ENCODE results near the gene BLOC1S2. TPM values are rescaled to one million over a fixed set of nuclear protein-coding genes. Genes with fewer than 3 reads are reported as not detected.
A peak's percentile ranks its signal among the peaks of the same experiment; 100 is the strongest.
"Not testable (repeated sequence)": the region's sequence is repeated elsewhere in the genome, so short reads cannot be mapped to it uniquely, and the experiment has no call there.

BLOC1S2 gene
- total RNA-seq, 2 experiments from 2014 or later: 68.5 to 69.1 TPM

DNA sequence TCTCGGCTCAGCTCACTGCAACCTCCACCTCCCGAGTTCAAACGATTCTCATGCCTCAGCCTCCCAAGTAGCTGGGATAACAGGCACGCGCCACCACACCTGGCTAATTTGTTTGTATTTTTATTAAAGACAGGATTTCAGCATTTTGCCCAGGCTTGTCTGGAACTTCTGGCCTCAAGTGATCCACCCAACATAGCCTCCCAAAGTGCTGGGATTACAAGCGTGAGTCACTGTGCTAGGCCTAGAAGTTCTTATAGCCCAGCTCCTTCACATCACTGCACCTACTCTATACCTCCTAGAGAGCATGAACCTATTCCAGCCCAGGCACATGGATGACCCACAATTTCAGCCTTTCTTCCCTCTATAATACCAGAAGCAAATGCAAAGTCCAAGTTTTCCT lies 1.3 kb upstream of the BLOC1S2 start:
- no peak for DNase-seq
- intact Hi-C loops (cut with micrococcal nuclease): loop anchor here (2.0 kb wide), 4 partner anchors 59 to 625 kb away; partner anchors contain the start of genes CHUK, DNMBP and SLF2
- H3K9me3 Mint-ChIP-seq: no peaks in the 10 kb centered on the region
- CTCF ChIA-PET: interaction anchor here (1.4 kb wide), 1 partner anchor 16 kb away, joined by 4 read pairs; no protein-coding TSS in a partner anchor
- H3K4me1 Mint-ChIP-seq (ENCODE audit: low read depth): peaks cover 25% of the 10 kb centered on the region
- H3K36me3 Mint-ChIP-seq (ENCODE audit: low read depth): peaks cover 15% of the 10 kb centered on the region
- no peaks in the 10 kb centered on the region for H3K27me3 Mint-ChIP-seq (ENCODE audit: low read depth)
- H3K27ac Mint-ChIP-seq: no peak overlapping the region
- H3K4me3 Mint-ChIP-seq: no peak overlapping the region

DNA sequence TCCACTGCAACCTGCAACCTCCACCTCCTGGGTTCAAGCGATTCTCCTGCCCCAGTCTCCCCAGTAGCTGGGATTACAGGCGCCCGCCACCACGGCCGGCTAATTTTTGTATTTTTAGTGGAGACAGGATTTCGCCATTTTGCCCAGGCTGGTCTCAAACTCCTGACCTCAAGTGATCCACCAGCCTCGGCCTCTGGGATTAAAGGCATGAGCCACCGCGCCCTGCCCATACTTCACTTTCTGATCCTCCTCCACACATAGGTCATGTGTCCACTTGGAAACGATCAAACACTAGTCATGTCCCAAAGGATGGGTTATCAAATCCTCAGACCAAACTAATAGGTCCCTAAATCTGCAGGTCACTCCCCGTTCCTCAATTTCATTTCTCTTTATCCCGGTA lies 1.2 kb downstream of the BLOC1S2 start:
- H3K4me1 Mint-ChIP-seq (ENCODE audit: low read depth): peaks cover 28% of the 10 kb centered on the region
- DNase-seq; intact Hi-C loops (cut with micrococcal nuclease); H3K9me3 Mint-ChIP-seq; H3K27me3 Mint-ChIP-seq (ENCODE audit: low read depth): not testable (repeated sequence)
- H3K27ac Mint-ChIP-seq: peak overlapping the region; percentile 98
- H3K36me3 Mint-ChIP-seq (ENCODE audit: low read depth): peaks cover 15% of the 10 kb centered on the region
- CTCF ChIA-PET: interaction anchor here (0.6 kb wide), 1 partner anchor 125 kb away, joined by 3 read pairs; no protein-coding TSS in a partner anchor
- peak overlapping the region; percentile 99 for H3K4me3 Mint-ChIP-seq

DNA sequence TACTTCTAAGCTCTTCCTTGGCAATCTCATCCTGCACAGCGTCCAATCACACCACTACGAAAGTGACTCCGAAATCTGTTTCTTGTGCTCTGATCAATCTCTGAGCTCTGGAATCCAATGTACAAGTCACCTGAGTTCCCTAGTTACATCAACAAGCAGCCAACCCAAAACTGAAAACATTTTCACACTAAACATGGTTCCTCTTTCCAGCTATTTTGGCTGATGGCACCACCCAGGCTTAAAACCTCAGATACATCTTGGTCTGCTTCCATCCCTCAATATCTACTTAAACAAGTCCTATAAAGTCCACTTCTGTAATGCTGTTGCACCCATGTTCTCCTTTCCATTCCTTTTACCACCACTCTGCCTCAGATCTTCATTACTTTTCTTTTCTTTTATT lies 3.6 kb downstream of the BLOC1S2 start:
- no peaks in the 10 kb centered on the region for H3K9me3 Mint-ChIP-seq
- no peak overlapping the region for H3K4me3 Mint-ChIP-seq
- peaks cover 25% of the 10 kb centered on the region for H3K36me3 Mint-ChIP-seq (ENCODE audit: low read depth)
- no peak for DNase-seq
- intact Hi-C loops (cut with micrococcal nuclease): no loop called here
- peaks cover 28% of the 10 kb centered on the region for H3K4me1 Mint-ChIP-seq (ENCODE audit: low read depth)
- CTCF ChIA-PET: interaction anchor here (0.9 kb wide), 1 partner anchor 23 kb away, joined by 4 read pairs; no protein-coding TSS in a partner anchor
- H3K27me3 Mint-ChIP-seq (ENCODE audit: low read depth): no peaks in the 10 kb centered on the region
- H3K27ac Mint-ChIP-seq: no peak overlapping the region

DNA sequence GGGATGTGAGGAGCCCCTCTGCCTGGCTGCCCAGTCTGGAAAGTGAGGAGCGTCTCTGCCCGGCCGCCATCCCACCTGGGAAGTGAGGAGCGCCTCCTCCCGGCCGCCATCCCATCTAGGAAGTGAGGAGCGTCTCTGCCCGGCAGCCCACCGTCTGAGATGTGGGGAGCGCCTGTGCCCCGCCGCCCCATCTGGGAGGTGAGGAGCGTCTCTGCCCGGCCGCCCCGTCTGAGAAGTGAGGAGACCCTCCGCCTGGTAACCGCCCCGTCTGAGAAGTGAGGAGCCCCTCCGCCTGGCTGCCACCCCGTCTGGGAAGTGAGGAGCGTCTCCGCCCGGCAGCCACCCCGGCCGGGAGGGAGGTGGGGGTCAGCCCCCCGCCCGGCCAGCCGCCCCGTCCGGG lies 9.5 kb downstream of the BLOC1S2 start:
- intact Hi-C loops (cut with micrococcal nuclease); DNase-seq; H3K4me1 Mint-ChIP-seq (ENCODE audit: low read depth); CTCF ChIA-PET; H3K4me3 Mint-ChIP-seq; H3K27me3 Mint-ChIP-seq (ENCODE audit: low read depth); H3K9me3 Mint-ChIP-seq; H3K27ac Mint-ChIP-seq: not testable (repeated sequence)
- peaks cover 23% of the 10 kb centered on the region for H3K36me3 Mint-ChIP-seq (ENCODE audit: low read depth)

DNA sequence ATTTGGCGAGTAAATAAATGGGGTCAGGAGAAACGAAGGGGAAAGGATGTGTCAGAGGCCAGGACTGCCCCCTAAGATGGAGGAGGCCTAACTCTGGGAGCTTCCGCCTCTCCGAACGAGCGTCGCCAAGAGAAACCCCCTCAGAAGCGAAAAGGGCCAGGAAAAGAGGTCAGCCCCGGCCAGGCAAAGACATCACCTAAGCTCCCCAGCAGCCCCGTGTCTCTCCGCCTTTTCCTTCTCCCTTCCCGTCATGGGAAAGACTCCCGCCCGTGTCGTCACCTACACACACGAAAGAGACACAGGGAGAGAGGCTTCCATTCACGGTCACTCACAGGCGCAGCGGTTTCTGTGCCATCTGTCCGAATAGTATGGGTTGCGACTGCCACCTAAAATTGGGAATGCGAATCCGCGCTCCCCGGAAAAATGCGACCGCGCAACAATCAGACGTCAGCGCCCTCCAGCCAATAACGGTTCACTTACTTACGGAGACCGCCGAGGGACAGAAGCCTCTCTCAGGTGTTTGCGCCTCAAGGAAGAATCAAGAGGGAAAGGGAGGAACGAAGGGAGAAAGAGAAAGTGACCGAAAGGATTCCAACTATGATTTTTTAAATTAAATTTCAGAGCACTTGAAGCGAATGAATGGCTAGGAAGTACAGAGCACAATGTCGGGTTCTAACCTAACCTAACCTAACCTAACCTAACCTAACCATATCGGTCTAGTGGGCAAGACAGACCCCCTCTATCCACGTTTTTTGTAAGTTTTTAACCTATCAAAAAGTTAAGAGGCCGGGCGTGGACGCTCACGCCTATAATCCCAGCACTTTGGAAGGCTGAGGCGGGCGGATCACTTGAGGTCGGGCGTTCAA lies 19.0 kb downstream of the BLOC1S2 start, which contains the start of gene CWF19L1:
Gene CWF19L1 (minus strand): TSS at position 400 of the 866 bp plus-strand sequence. CDS start 45 bp downstream, at position 355.
- H3K36me3 Mint-ChIP-seq (ENCODE audit: low read depth): peaks cover 9% of the 10 kb centered on the region
- no peaks in the 10 kb centered on the region for H3K27me3 Mint-ChIP-seq (ENCODE audit: low read depth)
- CTCF ChIA-PET: interaction anchor here (0.7 kb wide), 1 partner anchor 20 kb away, joined by 3 read pairs; no protein-coding TSS in a partner anchor
- intact Hi-C loops (cut with micrococcal nuclease): loop anchor here (1.0 to 2.0 kb wide), 5 partner anchors 19 to 119 kb away; partner anchors contain the start of genes BLOC1S2, CHUK and ERLIN1
- no peaks in the 10 kb centered on the region for H3K9me3 Mint-ChIP-seq
- DNase-seq: peak; percentile 90
- peak within 1 kb of the TSS; percentile 97 for H3K27ac Mint-ChIP-seq
- H3K4me3 Mint-ChIP-seq: peak within 1 kb of the TSS; percentile 100
- H3K4me1 Mint-ChIP-seq (ENCODE audit: low read depth): peaks cover 29% of the 10 kb centered on the region

DNA sequence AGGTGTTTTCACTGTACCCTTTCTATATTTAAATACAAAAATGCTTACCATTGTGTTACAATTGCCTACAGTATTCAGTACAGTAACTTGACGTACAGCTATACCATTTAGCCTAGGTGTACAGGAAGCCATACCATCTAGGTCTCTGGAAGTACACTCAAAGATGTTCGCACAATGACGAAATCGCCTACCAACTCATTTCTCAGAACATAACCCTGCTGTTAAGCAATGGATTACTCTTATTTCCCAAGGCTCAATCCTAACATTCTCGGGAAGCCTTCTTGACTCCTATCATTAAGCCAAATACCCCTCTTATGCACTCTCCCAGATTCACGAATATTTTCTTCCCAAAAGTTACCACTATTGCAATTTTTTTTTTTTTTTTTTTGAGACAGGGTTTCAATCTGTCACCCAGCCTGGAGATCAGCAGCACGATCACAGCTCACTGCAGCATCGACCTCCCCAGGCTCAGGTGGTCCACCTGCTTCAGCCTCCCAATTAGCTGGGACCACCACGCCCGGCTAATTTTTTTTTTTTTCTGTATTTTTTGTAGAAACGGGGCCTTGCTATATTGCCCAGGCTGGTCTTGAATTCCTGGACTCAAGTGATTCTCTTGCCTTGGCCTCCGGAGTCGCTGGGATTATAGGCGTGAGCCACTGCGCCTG lies 20.5 kb downstream of the BLOC1S2 start:
- no peaks in the 10 kb centered on the region for H3K27me3 Mint-ChIP-seq (ENCODE audit: low read depth)
- H3K4me1 Mint-ChIP-seq (ENCODE audit: low read depth): peaks cover 37% of the 10 kb centered on the region
- CTCF ChIA-PET: interaction anchor here (0.6 kb wide), 2 partner anchors 247 to 296 kb away, joined by 3 read pairs; no protein-coding TSS in a partner anchor
- intact Hi-C loops (cut with micrococcal nuclease): loop anchor here (2.0 kb wide), 1 partner anchor 61 kb away; no protein-coding TSS in a partner anchor
- no peaks in the 10 kb centered on the region for H3K9me3 Mint-ChIP-seq
- H3K36me3 Mint-ChIP-seq (ENCODE audit: low read depth): peaks cover 11% of the 10 kb centered on the region
- no peak for DNase-seq
- peak overlapping the region; percentile 56 for H3K27ac Mint-ChIP-seq
- H3K4me3 Mint-ChIP-seq: peak overlapping the region; percentile 54

DNA sequence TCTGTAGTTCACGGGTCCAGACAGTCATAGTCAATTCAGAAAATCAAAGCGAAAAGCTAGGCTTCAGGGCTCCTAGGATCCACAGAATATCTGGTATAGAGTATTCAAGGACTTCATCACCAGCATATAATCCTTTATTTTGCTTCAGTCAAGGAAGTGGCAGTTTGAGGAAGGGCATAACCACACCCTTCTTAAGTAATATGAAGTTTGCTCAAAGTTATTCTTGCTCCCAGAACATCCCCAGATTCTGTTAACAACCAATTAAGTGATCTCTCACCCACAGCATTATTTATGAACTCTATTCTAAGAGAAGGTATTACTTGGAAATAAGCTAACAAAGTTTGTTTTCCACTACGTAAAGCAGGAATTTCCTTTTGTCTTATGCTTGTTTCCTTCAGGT lies 32.3 kb downstream of the BLOC1S2 start:
- no peaks in the 10 kb centered on the region for H3K4me1 Mint-ChIP-seq (ENCODE audit: low read depth)
- no peak overlapping the region for H3K4me3 Mint-ChIP-seq
- no peaks in the 10 kb centered on the region for H3K9me3 Mint-ChIP-seq
- intact Hi-C loops (cut with micrococcal nuclease): no loop called here
- no peak overlapping the region for H3K27ac Mint-ChIP-seq
- H3K36me3 Mint-ChIP-seq (ENCODE audit: low read depth): peaks cover 46% of the 10 kb centered on the region
- CTCF ChIA-PET: interaction anchor here (0.5 to 1.1 kb wide), 2 partner anchors 16 to 18 kb away, joined by 3 read pairs; no protein-coding TSS in a partner anchor
- no peak for DNase-seq
- H3K27me3 Mint-ChIP-seq (ENCODE audit: low read depth): no peaks in the 10 kb centered on the region

DNA sequence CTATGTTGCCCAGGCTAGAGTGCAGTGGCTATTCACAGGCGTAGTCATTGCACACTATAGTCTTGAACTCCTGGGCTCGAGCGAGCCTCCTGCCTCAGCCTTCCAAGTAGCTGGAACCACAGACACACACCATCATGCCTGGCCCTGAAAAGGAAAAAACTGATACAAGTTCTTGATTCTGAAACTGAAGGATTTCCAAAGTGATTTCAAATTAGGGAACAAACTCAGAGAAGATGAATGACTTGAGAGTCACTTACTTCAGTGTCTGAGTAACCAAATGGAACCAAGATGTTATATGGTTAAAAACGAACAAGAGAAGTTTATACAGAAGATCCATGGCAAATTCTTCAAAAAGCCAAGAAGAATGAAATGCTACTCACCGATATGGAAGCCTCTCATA lies 33.4 kb downstream of the BLOC1S2 start:
- no peak overlapping the region for H3K4me3 Mint-ChIP-seq
- H3K36me3 Mint-ChIP-seq (ENCODE audit: low read depth): peaks cover 48% of the 10 kb centered on the region
- no peak for DNase-seq
- H3K27ac Mint-ChIP-seq: no peak overlapping the region
- CTCF ChIA-PET: no interaction called here
- H3K9me3 Mint-ChIP-seq: no peaks in the 10 kb centered on the region
- intact Hi-C loops (cut with micrococcal nuclease): no loop called here
- no peaks in the 10 kb centered on the region for H3K4me1 Mint-ChIP-seq (ENCODE audit: low read depth)
- no peaks in the 10 kb centered on the region for H3K27me3 Mint-ChIP-seq (ENCODE audit: low read depth)

DNA sequence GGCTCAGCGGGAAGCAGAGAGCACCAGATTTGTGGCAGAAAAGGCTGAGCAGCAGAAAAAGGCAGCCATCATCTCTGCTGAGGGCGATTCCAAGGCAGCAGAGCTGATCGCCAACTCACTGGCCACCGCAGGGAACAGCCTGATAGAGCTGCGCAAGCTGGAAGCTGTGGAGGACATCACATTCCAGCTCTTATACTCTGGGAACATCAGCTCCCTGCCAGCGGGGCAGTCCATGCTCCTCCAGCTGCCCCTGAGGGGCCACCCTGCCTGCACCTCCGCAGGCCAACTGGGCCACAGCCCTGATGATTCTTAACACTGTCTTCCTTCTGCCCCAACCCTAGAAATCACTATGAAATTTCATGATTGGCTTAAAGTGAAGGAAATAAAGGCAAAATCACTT lies 37.7 kb downstream of the BLOC1S2 start:
- Mint-ChIP-seq H3K4me1 (ENCODE audit: low read depth) (no peaks in the 10 kb centered on the region), H3K27ac (no peak overlapping the region), H3K27me3 (ENCODE audit: low read depth) (no peaks in the 10 kb centered on the region), H3K36me3 (ENCODE audit: low read depth) (peaks cover 40% of the 10 kb centered on the region), H3K4me3 (no peak overlapping the region), H3K9me3 (no peaks in the 10 kb centered on the region)
- CTCF ChIA-PET: interaction anchor here (0.6 kb wide), 1 partner anchor 105 kb away, joined by 3 read pairs; no protein-coding TSS in a partner anchor
- no peak for DNase-seq
- intact Hi-C loops (cut with micrococcal nuclease): no loop called here

DNA sequence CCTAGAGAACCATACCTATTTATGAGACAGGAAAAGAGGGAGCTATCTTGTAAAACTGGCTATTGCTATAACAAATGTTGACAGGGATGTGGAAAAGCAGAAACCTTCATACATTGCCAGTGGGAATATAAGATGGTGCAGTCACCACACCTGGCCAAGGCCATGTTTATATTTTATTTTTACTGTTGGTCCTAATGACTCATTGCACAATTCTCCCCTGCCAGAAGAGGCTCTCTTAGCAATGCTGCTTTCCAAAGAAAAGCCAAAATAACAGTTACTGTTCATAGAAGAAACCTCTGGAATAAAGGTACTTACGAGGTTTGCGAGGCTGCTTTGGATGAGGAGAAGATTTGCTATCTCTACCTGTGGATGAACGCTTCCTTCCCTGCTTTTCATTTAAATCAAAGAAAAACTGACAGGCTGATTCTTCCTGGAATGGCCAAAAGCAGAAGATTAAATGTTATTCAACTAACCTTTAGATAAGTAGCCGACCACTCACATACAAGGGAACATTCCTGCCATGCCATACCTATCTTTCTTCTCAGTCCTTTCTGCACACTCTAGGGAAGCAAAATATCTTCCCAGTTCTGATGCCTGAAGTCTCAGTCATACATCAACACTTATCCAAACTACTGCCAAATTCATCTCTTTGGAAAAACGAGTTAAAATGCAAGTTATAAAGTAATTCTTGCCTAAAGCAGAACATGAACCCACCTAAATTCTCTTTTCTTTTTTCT lies 40.8 kb downstream of the BLOC1S2 start:
- Mint-ChIP-seq H3K36me3 (ENCODE audit: low read depth) (peaks cover 35% of the 10 kb centered on the region), H3K4me3 (no peak overlapping the region), H3K9me3 (no peaks in the 10 kb centered on the region), H3K27ac (no peak overlapping the region), H3K27me3 (ENCODE audit: low read depth) (no peaks in the 10 kb centered on the region), H3K4me1 (ENCODE audit: low read depth) (peaks cover 3% of the 10 kb centered on the region)
- DNase-seq: no peak
- CTCF ChIA-PET: no interaction called here
- intact Hi-C loops (cut with micrococcal nuclease): no loop called here

DNA sequence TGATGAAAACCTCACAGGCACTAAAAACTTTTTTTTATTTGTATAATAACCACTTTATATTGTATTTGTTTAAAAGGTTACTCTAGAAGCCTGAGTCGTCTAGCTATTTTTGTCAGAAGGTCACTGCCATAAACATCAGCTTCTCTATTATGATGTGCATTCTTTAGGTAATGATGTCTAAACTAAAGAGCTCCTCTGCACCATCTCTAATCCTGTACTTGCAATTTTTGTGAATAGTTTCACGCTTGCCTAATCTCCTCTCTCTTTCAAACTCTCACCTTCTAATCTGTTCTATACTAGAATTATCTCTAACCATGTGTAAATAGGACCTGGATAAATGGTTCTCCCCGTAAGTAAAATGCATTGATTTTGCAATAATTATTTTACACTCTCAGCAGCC lies 46.6 kb downstream of the BLOC1S2 start:
- CTCF ChIA-PET: interaction anchor here (0.6 to 1.2 kb wide), 3 partner anchors 8 to 377 kb away, joined by 3 to 5 read pairs (median 3); no protein-coding TSS in a partner anchor
- Mint-ChIP-seq H3K4me1 (ENCODE audit: low read depth) (peaks cover 3% of the 10 kb centered on the region), H3K9me3 (no peaks in the 10 kb centered on the region), H3K27me3 (ENCODE audit: low read depth) (no peaks in the 10 kb centered on the region), H3K4me3 (no peak overlapping the region), H3K27ac (no peak overlapping the region), H3K36me3 (ENCODE audit: low read depth) (peaks cover 27% of the 10 kb centered on the region)
- intact Hi-C loops (cut with micrococcal nuclease): loop anchor here (5.0 kb wide), 1 partner anchor 393 kb away; no protein-coding TSS in a partner anchor
- DNase-seq: no peak
